ENCODE results near the gene ZDHHC9. TPM values are rescaled to one million over a fixed set of nuclear protein-coding genes. Genes with fewer than 3 reads are reported as not detected.

ZDHHC9 gene
- total RNA-seq, 1 donor from 2014 or later = 43.0 TPM

GRCh38 chrX:129771266-129771995, 72.3 kb downstream of the ZDHHC9 start:
- no peaks in the 10 kb centered on the region for H3K4me1 ChIP-seq
- no peaks in the 10 kb centered on the region for H3K9me3 ChIP-seq
- intact Hi-C loops (cut with DNase I) = no loop called here
- no peak for DNase-seq (ENCODE audit: low spot score in 2 of 2)
- TF ChIP-seq, protein P1, sequence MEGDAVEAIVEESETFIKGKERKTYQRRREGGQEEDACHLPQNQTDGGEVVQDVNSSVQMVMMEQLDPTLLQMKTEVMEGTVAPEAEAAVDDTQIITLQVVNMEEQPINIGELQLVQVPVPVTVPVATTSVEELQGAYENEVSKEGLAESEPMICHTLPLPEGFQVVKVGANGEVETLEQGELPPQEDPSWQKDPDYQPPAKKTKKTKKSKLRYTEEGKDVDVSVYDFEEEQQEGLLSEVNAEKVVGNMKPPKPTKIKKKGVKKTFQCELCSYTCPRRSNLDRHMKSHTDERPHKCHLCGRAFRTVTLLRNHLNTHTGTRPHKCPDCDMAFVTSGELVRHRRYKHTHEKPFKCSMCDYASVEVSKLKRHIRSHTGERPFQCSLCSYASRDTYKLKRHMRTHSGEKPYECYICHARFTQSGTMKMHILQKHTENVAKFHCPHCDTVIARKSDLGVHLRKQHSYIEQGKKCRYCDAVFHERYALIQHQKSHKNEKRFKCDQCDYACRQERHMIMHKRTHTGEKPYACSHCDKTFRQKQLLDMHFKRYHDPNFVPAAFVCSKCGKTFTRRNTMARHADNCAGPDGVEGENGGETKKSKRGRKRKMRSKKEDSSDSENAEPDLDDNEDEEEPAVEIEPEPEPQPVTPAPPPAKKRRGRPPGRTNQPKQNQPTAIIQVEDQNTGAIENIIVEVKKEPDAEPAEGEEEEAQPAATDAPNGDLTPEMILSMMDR (IDR thresholded peaks at IDR 0.05) = no peak
- H3K27me3 ChIP-seq = no peaks in the 10 kb centered on the region
- no peak overlapping the region for H3K4me3 ChIP-seq
- no peaks in the 10 kb centered on the region for H3K36me3 ChIP-seq
- H3K27ac ChIP-seq = no peak overlapping the region

DNA sequence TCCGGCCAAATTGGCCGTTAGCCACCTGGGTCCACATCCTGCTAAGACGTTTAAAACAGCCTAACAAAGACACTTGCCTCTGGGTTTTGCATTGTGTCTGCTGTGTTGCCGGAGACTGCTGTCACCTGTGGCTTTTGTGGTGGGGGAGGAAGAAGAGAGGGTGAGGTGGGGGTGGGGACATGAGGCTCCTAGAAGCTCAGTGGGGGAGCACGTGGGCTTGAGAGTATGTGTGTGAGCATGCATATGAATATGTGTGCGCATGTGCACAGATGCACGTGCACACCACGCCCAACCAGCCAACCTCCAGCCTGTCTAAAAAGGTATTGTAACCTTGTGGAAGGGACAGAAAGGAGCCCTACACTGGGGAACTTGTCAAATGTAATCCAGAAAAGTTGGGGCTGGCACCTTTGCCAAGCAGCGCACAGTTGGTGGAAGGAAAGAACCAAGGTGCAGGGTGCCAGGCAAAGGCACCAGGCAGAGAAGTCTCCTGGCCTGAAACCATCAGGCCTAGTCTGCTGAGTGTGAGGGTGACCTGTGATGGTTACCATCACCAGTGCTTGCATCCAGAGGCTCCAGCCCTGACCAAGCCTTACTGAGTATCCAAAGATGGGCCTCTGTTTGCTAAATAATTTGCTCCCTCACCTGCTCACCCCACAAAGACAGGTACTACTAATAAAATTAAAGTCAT, 74.1 kb downstream of the ZDHHC9 start:
- H3K36me3 ChIP-seq = no peaks in the 10 kb centered on the region
- intact Hi-C loops (cut with DNase I) = no loop called here
- TF ChIP-seq, protein P1 (IDR thresholded peaks at IDR 0.05) = no peak

DNA sequence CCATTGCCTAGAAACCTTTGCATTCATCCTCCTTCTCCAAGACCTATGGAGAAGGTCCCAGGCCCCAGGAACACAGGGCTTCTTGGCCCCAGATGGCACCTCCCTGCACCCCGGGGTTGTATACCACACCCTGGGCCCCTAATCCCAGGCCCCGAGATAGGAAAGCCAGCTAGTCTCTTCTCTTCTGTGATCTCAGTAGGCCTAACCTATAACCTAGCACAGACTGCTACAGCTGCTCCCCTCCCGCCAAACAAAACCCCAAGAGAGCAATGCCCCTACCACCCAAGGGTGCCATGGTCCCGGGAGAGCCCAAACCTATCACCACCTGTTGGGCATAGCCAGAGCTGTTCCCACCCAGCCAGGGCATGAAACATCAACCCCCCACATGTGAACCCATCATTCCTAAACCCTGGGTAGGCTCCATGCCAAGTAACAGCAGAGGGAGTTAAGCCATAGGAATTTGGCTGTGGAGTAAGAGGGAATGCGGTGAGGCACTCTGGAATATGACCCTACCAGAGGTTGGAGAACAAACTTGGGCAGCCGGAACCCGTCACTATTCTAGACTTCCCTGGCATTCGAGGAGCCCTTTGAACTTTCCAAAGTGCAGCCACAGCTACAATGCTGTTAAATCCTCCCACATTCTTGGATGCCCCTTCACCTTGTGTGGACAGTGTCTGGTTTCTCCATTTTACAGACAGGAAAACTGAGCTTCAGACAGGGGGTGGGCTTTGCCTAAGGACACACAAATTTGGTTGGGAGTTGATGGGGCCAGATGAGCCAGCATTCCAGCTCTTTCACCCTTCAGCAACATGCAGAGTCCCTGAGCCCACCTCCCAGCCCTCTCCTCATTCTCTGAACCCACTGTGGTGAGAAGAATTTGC, 74.9 kb downstream of the ZDHHC9 start:
- no peak for DNase-seq (ENCODE audit: low spot score in 2 of 2)
- H3K27me3 ChIP-seq = no peaks in the 10 kb centered on the region
- H3K27ac ChIP-seq = no peak overlapping the region
- H3K4me1 ChIP-seq = no peaks in the 10 kb centered on the region
- no peak overlapping the region for H3K4me3 ChIP-seq
- no peaks in the 10 kb centered on the region for H3K36me3 ChIP-seq
- intact Hi-C loops (cut with DNase I) = no loop called here
- TF ChIP-seq, protein P1 (IDR thresholded peaks at IDR 0.05) = no peak
- no peaks in the 10 kb centered on the region for H3K9me3 ChIP-seq

More for the DNA sequence above, 74.1 kb downstream of the ZDHHC9 start:
- no peak overlapping the region for H3K27ac ChIP-seq
- no peaks in the 10 kb centered on the region for H3K27me3 ChIP-seq
- no peaks in the 10 kb centered on the region for H3K4me1 ChIP-seq
- H3K9me3 ChIP-seq = no peaks in the 10 kb centered on the region
- H3K4me3 ChIP-seq = no peak overlapping the region
- no peak for DNase-seq (ENCODE audit: low spot score in 2 of 2)

DNA sequence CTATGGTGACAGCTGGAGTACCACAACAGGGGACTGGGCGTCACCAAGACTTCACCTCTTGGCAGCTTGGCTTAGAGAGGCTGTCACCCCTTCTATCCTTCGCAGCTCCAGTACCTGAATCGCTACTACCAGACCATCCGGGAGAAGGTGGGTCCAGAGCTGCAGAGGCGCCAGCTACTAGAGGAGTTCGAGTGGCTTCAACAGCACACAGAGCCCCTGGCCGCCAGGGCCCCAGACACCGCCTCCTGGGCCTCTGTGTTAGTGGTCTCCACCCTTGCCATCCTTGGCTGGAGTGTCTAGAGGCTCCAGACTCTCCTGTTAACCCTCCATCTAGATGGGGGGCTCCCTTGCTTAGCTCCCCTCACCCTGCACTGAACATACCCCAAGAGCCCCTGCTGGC, 75.5 kb downstream of the ZDHHC9 start:
- Histone ChIP-seq H3K36me3 (no peaks in the 10 kb centered on the region), H3K9me3 (no peaks in the 10 kb centered on the region), H3K4me3 (no peak overlapping the region), H3K27ac (no peak overlapping the region), H3K4me1 (no peaks in the 10 kb centered on the region), H3K27me3 (no peaks in the 10 kb centered on the region)
- DNase-seq (ENCODE audit: low spot score in 2 of 2) = no peak
- TF ChIP-seq, protein P1 (IDR thresholded peaks at IDR 0.05) = no peak
- intact Hi-C loops (cut with DNase I) = no loop called here

GRCh38 chrX:129763666-129764065, 80.0 kb downstream of the ZDHHC9 start:
- no peaks in the 10 kb centered on the region for H3K36me3 ChIP-seq
- H3K4me3 ChIP-seq = no peak overlapping the region
- H3K9me3 ChIP-seq = no peaks in the 10 kb centered on the region
- DNase-seq (ENCODE audit: low spot score in 2 of 2) = no peak
- intact Hi-C loops (cut with DNase I) = no loop called here
- H3K27ac ChIP-seq = no peak overlapping the region
- TF ChIP-seq, protein P1 (IDR thresholded peaks at IDR 0.05) = no peak
- no peaks in the 10 kb centered on the region for H3K27me3 ChIP-seq
- no peaks in the 10 kb centered on the region for H3K4me1 ChIP-seq
